H1 (cell line): Measurements from ENCODE around the gene ATOH8. TPM values are rescaled to one million over a fixed set of nuclear protein-coding genes. Genes with fewer than 3 reads are reported as not detected.

Experiments used
- CTCF ChIA-PET: fragments of 300-600 bp; sonication (Branson Sonifier 250); formaldehyde crosslinking; loops from one replicate; lab custom pipeline; 2021; ENCODE audit not compliant: partially characterized antibody; lab: Charles Lee
- POLR2A ChIA-PET: fragments of 300-600 bp; sonication (Branson Sonifier 250); formaldehyde crosslinking; loops from one replicate; lab custom pipeline; 2021; ENCODE audit warnings: inconsistent platforms; ENCODE audit not compliant: partially characterized antibody; lab: Charles Lee
- DNase-seq, 2 experiments: peaks; one replicate each; pipeline versions ENCODE4 v3.0.0 to v3.0.0-alpha.2; 2010 to 2022; ENCODE audit warnings: low spot score in 2 of 2, low read depth in 1 of 2, mixed read lengths in 1 of 2
- FAIRE-seq: peaks from 2 replicates; lab custom pipeline; 2011; peaks lifted over from hg19 to GRCh38; lab: Jason Lieb, UNC
- H2AFZ ChIP-seq: 2 replicates; pipeline ENCODE4 v1.8.1; 2012; ENCODE audit warnings: low read length, inconsistent platforms
- H2AK5ac ChIP-seq: 2 replicates; pipeline ENCODE4 v1.6.1; 2013; ENCODE audit warnings: low read depth, low read length
- H2BK120ac ChIP-seq: replicated peaks from 2 replicates; pipeline ENCODE3; 2013; ENCODE audit warnings: low read depth, low read length, inconsistent platforms
- H2BK12ac ChIP-seq: 2 replicates; pipeline ENCODE4 v1.6.1; 2013; ENCODE audit warnings: low read depth, low read length
- H2BK15ac ChIP-seq: 2 replicates; pipeline ENCODE4 v1.6.1; 2013; ENCODE audit warnings: low read length
- H2BK20ac ChIP-seq: 2 replicates; pipeline ENCODE4 v1.6.1; 2013; ENCODE audit warnings: low read length
- H2BK5ac ChIP-seq: 2 replicates; pipeline ENCODE4 v1.6.1; 2013; ENCODE audit warnings: low read depth, low read length
- H3K14ac ChIP-seq: 2 replicates; pipeline ENCODE4 v1.6.1; 2013; ENCODE audit warnings: inconsistent platforms; ENCODE audit not compliant: insufficient read length
- H3K18ac ChIP-seq: 2 replicates; pipeline ENCODE4 v1.6.1; 2013; ENCODE audit warnings: low read length; ENCODE audit errors: extremely low read depth
- H3K23ac ChIP-seq: 2 replicates; pipeline ENCODE4 v1.6.1; 2013; ENCODE audit warnings: inconsistent platforms; ENCODE audit not compliant: insufficient read length
- H3K23me2 ChIP-seq: 2 replicates; pipeline ENCODE4 v1.6.1; 2013; ENCODE audit warnings: low read depth, low read length
- H3K27ac ChIP-seq: 2 replicates; pipeline ENCODE4 v1.6.1; 2011; ENCODE audit warnings: low read depth, low read length, inconsistent platforms
- H3K27me3 ChIP-seq, 4 experiments: replicated peaks in 1 of 4; 1 replicate in 1 of 4; 2 replicates in 3 of 4; pipeline versions ENCODE4 v1.6.1 to v1.8.1; 2011 to 2013; ENCODE audit warnings: low read length in 3 of 4, mild to moderate bottlenecking in 3 of 4, inconsistent platforms in 2 of 4, mixed read lengths in 2 of 4, moderate library complexity in 1 of 4; ENCODE audit not compliant: control insufficient read depth in 3 of 4, insufficient read depth in 3 of 4; ENCODE audit errors: extremely low read depth in 1 of 4
- H3K36me3 ChIP-seq, 4 experiments: 2 replicates each; pipeline versions ENCODE4 v1.6.1 to v1.8.1; 2011 to 2013; ENCODE audit warnings: mild to moderate bottlenecking in 4 of 4, low read length in 3 of 4, moderate library complexity in 2 of 4, control low read depth in 1 of 4, inconsistent platforms in 1 of 4; ENCODE audit not compliant: insufficient read depth in 4 of 4, control insufficient read depth in 2 of 4
- H3K4ac ChIP-seq: replicated peaks from 2 replicates; pipeline ENCODE3; 2013; ENCODE audit warnings: low read length, low read depth, mixed read lengths, inconsistent platforms; ENCODE audit not compliant: insufficient read length
- H3K4me1 ChIP-seq, 4 experiments: replicated peaks in 1 of 4; 1 replicate in 1 of 4; 2 replicates in 3 of 4; pipeline versions ENCODE4 v1.6.1 to v1.8.1; 2011 to 2013; ENCODE audit warnings: low read length in 3 of 4, inconsistent platforms in 2 of 4, mixed read lengths in 1 of 4; ENCODE audit not compliant: insufficient read depth in 4 of 4, control insufficient read depth in 3 of 4
- H3K4me2 ChIP-seq, 2 experiments: 2 replicates each; pipeline versions ENCODE4 v1.6.1 to v1.8.1; 2011 to 2013; ENCODE audit warnings: low read depth in 2 of 2, low read length in 2 of 2, control low read depth in 1 of 2, inconsistent platforms in 1 of 2, mild to moderate bottlenecking in 1 of 2; ENCODE audit not compliant: insufficient read depth in 1 of 2
- H3K4me3 ChIP-seq, 4 experiments: fragments of 200-600, 300-600 bp in 1 of 4; sonication (generic), shearing (Covaris generic), sonication (Bioruptor Twin) in 1 of 4; 2 replicates each; pipeline versions ENCODE4 v1.5.1 to v1.8.1; 2011 to 2016; ENCODE audit warnings: low read length in 4 of 4, low read depth in 3 of 4, control low read depth in 2 of 4, inconsistent platforms in 2 of 4, mild to moderate bottlenecking in 2 of 4, mixed read lengths in 1 of 4, moderate library complexity in 1 of 4; ENCODE audit not compliant: insufficient read depth in 2 of 4; ENCODE audit errors: extremely low read depth in 1 of 4
- H3K56ac ChIP-seq: replicated peaks from 2 replicates; pipeline ENCODE3; 2013; ENCODE audit warnings: low read depth, mild to moderate bottlenecking, mixed read lengths, low read length, inconsistent platforms; ENCODE audit not compliant: insufficient read length
- H3K79me1 ChIP-seq: 2 replicates; pipeline ENCODE4 v1.6.1; 2013; ENCODE audit warnings: low read depth, low read length, control low read depth
- H3K79me2 ChIP-seq, 2 experiments: 2 replicates each; pipeline versions ENCODE4 v1.6.1 to v1.8.1; 2012 to 2013; ENCODE audit warnings: low read length in 2 of 2, mild to moderate bottlenecking in 2 of 2, inconsistent platforms in 1 of 2; ENCODE audit not compliant: insufficient read depth in 2 of 2, control insufficient read depth in 1 of 2
- H3K9ac ChIP-seq, 4 experiments: replicated peaks in 1 of 4; 1 replicate in 1 of 4; 2 replicates in 3 of 4; pipeline versions ENCODE4 v1.6.1 to v1.8.1; 2011 to 2013; ENCODE audit warnings: low read depth in 3 of 4, low read length in 3 of 4, control low read depth in 2 of 4, mild to moderate bottlenecking in 2 of 4, moderate library complexity in 2 of 4, inconsistent platforms in 1 of 4; ENCODE audit errors: extremely low read depth in 1 of 4
- H3K9me3 ChIP-seq, 2 experiments: 2 replicates each; pipeline versions ENCODE4 v1.6.1 to v1.8.1; 2012 to 2013; ENCODE audit warnings: mild to moderate bottlenecking in 2 of 2, moderate library complexity in 2 of 2, control low read depth in 1 of 2, inconsistent platforms in 1 of 2, low read depth in 1 of 2, low read length in 1 of 2, mixed read lengths in 1 of 2; ENCODE audit not compliant: insufficient read depth in 2 of 2
- H4K20me1 ChIP-seq, 2 experiments: replicated peaks in 1 of 2; 2 replicates each; pipeline versions ENCODE3 to v1.8.1; 2011 to 2013; ENCODE audit warnings: inconsistent platforms in 2 of 2, low read length in 2 of 2, mild to moderate bottlenecking in 1 of 2; ENCODE audit not compliant: insufficient read depth in 2 of 2, control insufficient read depth in 1 of 2
- H4K5ac ChIP-seq: 2 replicates; pipeline ENCODE4 v1.6.1; 2013; ENCODE audit warnings: low read length, low read depth, mixed read lengths, inconsistent platforms; ENCODE audit not compliant: insufficient read length
- H4K8ac ChIP-seq: 2 replicates; pipeline ENCODE4 v1.8.0; 2013; ENCODE audit warnings: mild to moderate bottlenecking, moderate library complexity, low read length, inconsistent platforms; ENCODE audit not compliant: insufficient read depth; ENCODE audit errors: extremely low read depth
- H4K91ac ChIP-seq: replicated peaks from 2 replicates; pipeline ENCODE3; 2013; ENCODE audit warnings: low read length, mixed read lengths, inconsistent platforms; ENCODE audit not compliant: insufficient read length
- JUN ChIP-seq: IDR thresholded peaks from 2 replicates; pipeline ENCODE4 v1.6.1; 2011; ENCODE audit warnings: low read depth, mild to moderate bottlenecking, improper control_type of control experiment, low read length
- NANOG ChIP-seq: IDR thresholded peaks from 2 replicates; pipeline ENCODE4 v1.6.1; 2011; ENCODE audit warnings: low read length, low read depth, mild to moderate bottlenecking, inconsistent platforms; ENCODE audit not compliant: insufficient read depth, poor library complexity, severe bottlenecking
- SP2 ChIP-seq: IDR thresholded peaks from 2 replicates; pipeline ENCODE4 v1.6.1; 2012; ENCODE audit warnings: mild to moderate bottlenecking, low read length, inconsistent platforms
- SUZ12 ChIP-seq: fragments of 200-600 bp; sonication (generic); IDR thresholded peaks from 2 replicates; pipeline ENCODE4 v1.6.1; 2012; ENCODE audit warnings: mild to moderate bottlenecking, inconsistent platforms, low read length, moderate library complexity, mixed read lengths
- TBP ChIP-seq: IDR thresholded peaks from 2 replicates; pipeline ENCODE4 v1.6.1; 2011; ENCODE audit warnings: low read depth, low read length, improper control_type of control experiment
- YY1 ChIP-seq: IDR thresholded peaks from 2 replicates; pipeline ENCODE4 v1.6.1; 2011; ENCODE audit warnings: low read depth, mild to moderate bottlenecking, low read length
- WGBS, 2 experiments: shearing (Covaris generic) in 1 of 2; methylation state at CpG; one replicate each; pipeline versions ENCODE4 v1.1.6 to v1.1.7; 2013 to 2015; ENCODE audit warnings: low lambda C conversion rate in 2 of 2, mixed read lengths in 2 of 2, inconsistent platforms in 1 of 2, low coverage in 1 of 2, missing lambda C conversion rate in 1 of 2; ENCODE audit not compliant: insufficient replicate concordance in 2 of 2, insufficient coverage in 1 of 2, insufficient read length in 1 of 2; ENCODE audit errors: extremely low coverage in 1 of 2, missing lambda C conversion rate in 1 of 2; 5-methylcytosine and 5-hydroxymethylcytosine counted together
- polyA plus RNA-seq, 7 experiments: library from polyadenylated mRNA; depleted of rRNA in 3 of 7; stranded (reverse) in 5 of 7; unstranded in 2 of 7; fragments of >200 nt in 5 of 7; fragments of 200-250 nt in 2 of 7; gene quantifications; 1 replicate in 5 of 7; 2 replicates in 1 of 7; 4 replicates in 1 of 7; pipeline versions ENCODE4 v1.2.1 to v1.2.3, GENCODE V29; 2011 to 2013; ENCODE audit warnings: missing spikeins in 2 of 7, mixed read lengths in 2 of 7
- total RNA-seq: library from RNA; stranded (reverse); fragmentation: NEBNext Ultra II Directional; extraction: Animal tissue kit (Norgen Biotek cat#: 25700); gene quantifications from 2 replicates; pipeline ENCODE4 v1.2.1, GENCODE V29; 2021

The ATOH8 gene
- total and polyA plus RNA-seq, 2 of the 8 experiments (the other 6 are each of a cell fraction or from before 2014, with no cell fraction given), result 0.50 to 0.53 TPM

GRCh38 chr2:85787981-85788340, 34.2 kb downstream of the ATOH8 start:
- Histone ChIP-seq H2BK12ac (no peak overlapping the region), H2BK15ac (no peak overlapping the region), H4K91ac (no peak overlapping the region), H3K4ac (no peak overlapping the region), H4K5ac (no peak overlapping the region), H3K23ac (no peak overlapping the region), H3K27me3 (no peaks in the 10 kb centered on the region), H3K4me2 (no peak overlapping the region), H3K23me2 (no peaks in the 10 kb centered on the region), H3K56ac (no peak overlapping the region), H3K79me1 (no peaks in the 10 kb centered on the region), H2AK5ac (no peak overlapping the region), H2BK120ac (no peak overlapping the region), H3K36me3 (no peaks in the 10 kb centered on the region), H3K27ac (no peak overlapping the region), H3K9me3 (no peaks in the 10 kb centered on the region), H3K4me1 (peaks cover 0 to 5% (median 2%) of the 10 kb centered on the region in 4 experiments; a peak in 4 of 7 replicates), H3K4me3 (no peak overlapping the region), H2AFZ (no peak overlapping the region), H3K9ac (no peak overlapping the region), H4K20me1 (no peaks in the 10 kb centered on the region), H4K8ac (no peak overlapping the region; the same call in 1 of the 2 replicates), H3K18ac (no peak overlapping the region), H2BK20ac (no peak overlapping the region), H3K79me2 (no peaks in the 10 kb centered on the region), H2BK5ac (no peak overlapping the region), H3K14ac (no peak overlapping the region)
- FAIRE-seq (no peak), DNase-seq (no peak)
- CTCF ChIA-PET, result interaction anchor here (38.6 kb wide), 1 partner anchor 33 kb away, joined by 986 read pairs; the partner anchor contains the start of gene ATOH8
- TF ChIP-seq JUN (no peak), NANOG (no peak), TBP (no peak), SP2 (no peak), SUZ12 (no peak), YY1 (no peak)
- WGBS, 2 experiments, result 88% methylated on average over 6 of the region's 6 CpGs; no CpG with 5 or more reads in 1 of the 2 experiments
- POLR2A ChIA-PET, result no interaction called here
